ENCODE data around the gene BTBD3. TPM values are rescaled to one million over a fixed set of nuclear protein-coding genes. Genes with fewer than 3 reads are reported as not detected.

BTBD3 gene
- polyA plus RNA-seq, 3 donors, result 7.2 to 10.6 (median 8.9) TPM

DNA sequence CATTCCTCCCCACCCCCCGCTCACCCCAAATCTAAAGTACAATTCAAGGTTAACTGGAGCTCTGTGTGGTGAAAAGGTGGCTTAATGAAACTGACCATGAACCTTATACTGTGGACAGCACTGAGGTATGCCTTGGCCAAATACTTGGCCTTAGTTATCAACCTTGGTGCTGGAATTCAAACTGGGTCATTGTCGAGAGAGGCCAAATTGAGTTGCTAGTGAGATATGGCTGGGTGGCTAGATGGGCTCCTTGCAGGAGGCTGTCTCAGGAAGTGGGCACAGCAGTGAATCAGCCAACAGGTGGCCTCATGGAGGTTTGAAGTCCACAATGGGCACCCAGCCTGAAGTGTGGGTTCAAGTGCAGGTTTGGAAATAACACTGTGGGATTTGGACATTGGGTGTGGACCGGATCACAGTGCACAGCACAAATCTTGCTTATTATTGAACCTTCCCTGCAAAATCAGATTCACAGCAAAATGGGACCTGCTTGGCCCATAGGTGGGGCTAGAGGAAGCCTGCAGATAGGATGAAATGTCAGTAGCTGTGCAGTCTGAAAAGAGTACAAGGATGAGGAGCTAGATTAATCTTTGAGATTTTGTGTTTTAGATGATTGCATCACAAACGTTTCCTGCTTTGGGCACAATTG, 5.6 kb upstream of the BTBD3 start:
- no peak overlapping the region for H3K27ac ChIP-seq (ENCODE audit: low read depth, low read length)
- 69 to 74% (median 69%) methylated on average over 4 of the region's 4 CpGs for WGBS, 3 donors

DNA sequence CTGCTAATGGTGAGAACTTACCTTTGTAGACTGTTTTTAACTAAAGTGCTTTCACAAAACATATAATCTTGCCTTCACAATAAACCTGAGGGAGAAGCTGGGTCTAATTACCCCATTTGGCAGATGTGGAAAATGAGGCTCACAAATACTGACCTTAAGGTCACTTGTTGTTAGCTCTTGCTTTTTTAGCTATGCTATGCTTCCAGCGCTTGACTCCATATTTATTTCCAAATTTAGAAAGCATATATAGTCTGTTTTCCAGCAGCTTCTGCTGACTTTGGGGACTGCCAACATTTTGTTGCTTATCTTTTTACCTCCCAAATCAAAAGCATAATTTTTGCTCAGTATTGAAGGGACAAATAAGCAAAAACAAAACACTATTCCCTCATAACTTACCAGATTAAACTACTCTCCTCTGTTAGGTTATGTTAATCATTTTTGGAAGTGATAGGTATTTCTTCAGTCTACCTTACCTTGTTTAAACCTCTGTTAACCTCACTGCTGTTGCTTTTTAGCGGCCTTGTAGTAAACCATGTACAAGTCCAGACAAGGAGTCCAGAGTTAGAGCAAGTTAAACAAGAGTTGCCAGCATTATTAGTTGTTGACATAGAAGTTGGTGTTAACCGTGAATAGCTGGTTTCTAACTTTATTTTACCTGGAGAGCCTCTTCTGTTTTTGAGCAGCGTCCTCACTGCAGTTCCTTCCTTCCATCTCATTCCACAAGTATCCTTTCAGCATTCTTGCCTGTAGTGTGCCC, 4.9 kb upstream of the BTBD3 start:
- H3K27ac ChIP-seq (ENCODE audit: low read depth, low read length), result no peak overlapping the region
- 73 to 94% (median 89%) methylated on average over 4 of the region's 4 CpGs for WGBS, 3 donors

DNA sequence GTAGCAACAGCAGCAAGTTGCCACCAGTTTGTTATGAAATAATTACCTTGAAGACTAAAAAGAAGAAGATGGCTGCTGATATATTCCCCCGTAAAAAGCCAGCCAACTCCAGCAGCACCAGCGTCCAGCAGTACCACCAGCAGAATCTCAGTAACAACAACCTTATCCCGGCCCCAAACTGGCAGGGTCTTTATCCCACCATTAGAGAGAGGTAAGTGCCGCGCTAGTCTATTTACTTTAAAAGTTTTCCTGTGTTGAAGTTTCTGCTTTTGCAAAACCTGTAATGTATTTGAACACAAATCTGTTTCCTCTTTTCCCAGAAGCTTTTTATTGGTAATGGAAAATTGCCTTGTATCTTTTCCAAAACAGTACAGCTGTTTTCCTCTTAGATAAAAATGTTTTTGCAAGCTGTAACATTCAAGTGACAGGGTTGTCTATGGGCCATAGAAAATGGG, 725 bp downstream of the BTBD3 start:
- WGBS, 3 donors, result 7 to 18% (median 8%) methylated on average over 5 of the region's 5 CpGs
- no peak overlapping the region for H3K27ac ChIP-seq (ENCODE audit: low read depth, low read length)

DNA sequence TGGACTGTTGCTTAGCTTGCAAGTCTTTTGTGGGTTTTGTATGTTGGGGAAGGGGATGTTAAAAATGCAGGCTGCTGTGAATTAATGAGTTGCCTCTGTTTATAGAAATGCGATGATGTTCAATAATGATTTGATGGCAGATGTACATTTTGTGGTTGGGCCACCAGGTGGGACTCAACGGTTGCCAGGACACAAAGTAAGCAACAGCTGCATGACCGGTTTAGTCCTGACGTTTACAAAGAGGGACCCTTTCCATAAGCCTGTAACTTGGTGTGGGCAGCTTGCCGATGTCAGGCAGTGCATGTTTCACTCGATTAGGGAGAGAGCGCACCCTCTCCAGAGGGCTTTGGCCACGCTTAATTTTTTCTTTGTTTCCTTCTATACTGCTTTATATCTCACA, 1.3 kb downstream of the BTBD3 start:
- 16 to 35% (median 34%) methylated on average over 8 of the region's 8 CpGs for WGBS, 3 donors

DNA sequence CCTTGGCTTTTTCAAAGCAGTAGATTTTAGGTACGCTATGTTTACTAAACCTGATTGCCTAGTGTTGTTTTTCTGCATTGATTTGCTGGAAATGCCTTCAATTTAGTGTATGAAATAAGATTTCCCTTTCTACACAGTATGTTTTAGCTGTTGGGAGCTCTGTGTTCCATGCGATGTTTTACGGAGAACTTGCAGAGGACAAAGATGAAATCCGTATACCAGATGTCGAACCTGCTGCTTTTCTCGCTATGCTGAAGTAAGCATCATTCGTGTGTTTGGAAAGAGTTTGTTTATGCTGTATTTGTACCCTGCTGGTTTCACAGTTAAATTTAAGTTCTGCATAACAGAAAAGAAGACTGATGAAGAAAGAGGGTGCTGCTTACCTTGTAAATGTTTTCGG, 1.9 kb downstream of the BTBD3 start:
- 39 to 84% (median 82%) methylated on average over 8 of the region's 8 CpGs for WGBS, 3 donors
- H3K27ac ChIP-seq (ENCODE audit: low read depth, low read length), result no peak overlapping the region

More for the DNA sequence above, 1.3 kb downstream of the BTBD3 start:
- no peak overlapping the region for H3K27ac ChIP-seq (ENCODE audit: low read depth, low read length)

DNA sequence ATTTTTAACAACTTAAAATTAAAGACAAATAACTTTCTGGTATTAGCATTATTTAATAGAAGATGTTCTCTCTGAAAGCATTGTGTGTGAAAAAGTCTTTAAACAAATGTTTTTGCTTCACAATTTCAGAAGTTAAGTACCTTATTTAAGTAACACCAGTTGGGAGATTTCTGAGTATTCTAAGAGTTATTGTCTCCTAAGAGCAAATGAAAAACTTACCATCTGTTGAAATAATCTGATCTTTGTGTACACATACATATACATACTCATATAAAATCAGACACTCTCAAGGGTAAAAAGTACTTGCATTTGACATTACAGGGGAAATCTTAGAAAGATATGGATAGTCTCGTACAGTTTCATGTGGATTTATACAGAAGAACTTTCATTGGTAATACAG, 2.4 kb downstream of the BTBD3 start:
- no peak overlapping the region for H3K27ac ChIP-seq (ENCODE audit: low read depth, low read length)
- 53 to 97% (median 92%) methylated on average over 1 of the region's 1 CpG for WGBS, 3 donors

DNA sequence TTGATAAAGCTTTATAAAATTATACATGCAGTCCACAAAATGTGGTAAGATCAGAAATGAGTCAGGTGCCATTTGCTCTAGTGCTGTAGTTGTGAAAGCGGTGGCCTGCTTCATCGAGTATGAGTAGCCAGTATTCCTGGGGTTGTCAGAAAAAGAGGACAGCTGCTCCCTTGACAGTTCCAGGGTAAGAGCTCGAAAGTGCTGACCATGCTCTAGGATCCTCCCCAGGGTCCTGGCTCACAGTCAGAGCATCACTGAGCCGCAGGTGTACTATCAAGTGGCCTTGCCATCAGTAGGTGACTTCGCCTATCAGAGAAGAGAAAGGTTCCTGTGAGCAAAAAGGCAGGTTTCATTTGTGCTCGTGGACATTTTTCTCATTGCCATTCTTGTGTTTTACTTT, 3.6 kb downstream of the BTBD3 start:
- 85 to 96% (median 92%) methylated on average over 6 of the region's 6 CpGs for WGBS, 3 donors

DNA sequence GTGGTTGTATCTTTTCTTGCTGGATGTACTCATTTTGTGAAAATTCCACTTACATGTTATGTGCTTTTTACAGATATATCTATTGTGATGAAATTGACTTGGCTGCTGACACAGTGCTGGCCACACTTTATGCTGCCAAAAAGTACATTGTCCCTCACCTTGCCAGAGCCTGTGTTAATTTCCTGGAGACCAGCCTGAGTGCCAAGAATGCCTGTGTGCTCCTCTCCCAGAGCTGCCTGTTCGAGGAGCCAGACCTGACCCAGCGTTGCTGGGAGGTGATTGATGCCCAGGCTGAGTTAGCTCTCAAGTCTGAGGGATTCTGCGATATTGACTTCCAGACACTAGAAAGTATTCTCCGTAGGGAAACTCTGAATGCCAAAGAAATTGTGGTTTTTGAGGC, 4.9 kb downstream of the BTBD3 start:
- WGBS, 3 donors, result 75 to 90% (median 79%) methylated on average over 4 of the region's 4 CpGs
- no peak overlapping the region for H3K27ac ChIP-seq (ENCODE audit: low read depth, low read length)

More for the DNA sequence above, 3.6 kb downstream of the BTBD3 start:
- H3K27ac ChIP-seq (ENCODE audit: low read depth, low read length), result no peak overlapping the region

DNA sequence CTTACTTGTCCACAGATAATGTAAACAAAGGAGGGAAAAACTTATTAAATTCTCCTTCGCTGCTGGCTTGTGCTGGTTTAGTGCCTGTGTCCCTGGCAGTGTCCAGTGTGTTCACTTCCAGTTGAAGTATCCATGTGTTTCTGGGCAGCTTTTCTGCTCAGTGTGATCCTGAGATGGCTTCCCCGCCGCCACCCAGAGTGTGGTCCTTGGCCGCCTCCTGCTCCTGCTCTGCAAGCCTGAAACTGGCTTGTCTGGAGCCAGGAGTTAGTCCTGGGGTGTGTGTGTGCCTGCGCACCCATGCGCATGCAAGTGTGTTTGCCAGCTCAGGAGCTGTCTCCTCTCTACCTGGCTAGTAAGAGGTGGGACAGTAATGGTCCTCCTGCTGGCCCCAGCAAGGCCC, 7.2 kb downstream of the BTBD3 start:
- WGBS, 3 donors, result 94 to 98% (median 95%) methylated on average over 6 of the region's 6 CpGs
- H3K27ac ChIP-seq (ENCODE audit: low read depth, low read length), result no peak overlapping the region

DNA sequence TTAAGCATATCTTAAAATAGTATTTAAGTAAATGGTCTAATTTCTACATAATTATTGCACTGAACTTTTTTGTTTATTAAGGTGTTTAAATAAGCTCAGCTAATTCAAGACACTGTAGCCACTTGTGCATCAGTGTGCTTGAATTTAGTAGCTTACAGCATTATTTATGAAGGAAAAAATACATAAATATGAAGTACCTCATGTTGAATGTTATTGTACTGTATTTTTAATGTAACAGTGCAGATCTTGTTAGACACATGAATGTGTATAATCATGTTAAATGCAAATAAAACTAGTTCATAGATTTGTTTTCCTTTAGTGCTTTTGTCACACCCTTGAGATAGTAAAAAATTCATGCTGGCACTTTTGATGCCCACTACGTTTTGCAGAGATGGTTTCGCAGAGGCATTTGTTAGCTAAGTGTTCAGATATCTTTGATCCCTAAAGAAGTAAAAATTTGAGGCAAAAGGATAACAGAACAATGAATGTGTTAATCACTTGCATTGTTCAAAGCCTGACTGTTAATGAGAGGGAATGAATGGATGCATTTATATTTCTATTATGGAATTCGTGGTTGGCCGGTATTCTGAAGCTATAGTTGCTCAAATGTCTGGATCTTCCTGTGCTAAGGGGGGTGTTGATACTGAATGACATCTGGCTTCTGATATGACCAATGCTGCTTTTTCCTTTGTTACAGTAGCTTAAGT, 8.8 kb downstream of the BTBD3 start:
- 85 to 91% (median 91%) methylated on average over 4 of the region's 4 CpGs for WGBS, 3 donors

DNA sequence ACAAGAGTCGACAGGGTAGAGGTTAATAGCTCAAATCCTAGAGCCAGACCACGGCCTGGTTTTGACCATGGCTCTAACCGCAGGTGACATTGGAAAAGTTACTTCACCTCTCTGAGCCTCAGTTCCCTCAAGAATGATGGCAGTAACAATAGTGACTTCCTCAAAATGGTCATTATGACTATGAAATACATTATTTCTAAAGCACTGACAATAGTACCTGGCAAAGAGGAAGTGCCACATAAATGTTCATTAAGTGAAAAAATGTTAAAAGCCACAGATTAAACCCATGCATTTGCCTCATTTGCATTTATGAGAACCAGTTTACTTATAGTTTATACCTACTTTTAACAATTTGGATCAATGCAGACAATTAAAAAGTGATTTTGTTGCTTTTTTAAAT, 12.3 kb downstream of the BTBD3 start:
- WGBS, 3 donors, result 78 to 97% (median 83%) methylated on average over 3 of the region's 3 CpGs
- no peak overlapping the region for H3K27ac ChIP-seq (ENCODE audit: low read depth, low read length)

More for the DNA sequence above, 8.8 kb downstream of the BTBD3 start:
- no peak overlapping the region for H3K27ac ChIP-seq (ENCODE audit: low read depth, low read length)

DNA sequence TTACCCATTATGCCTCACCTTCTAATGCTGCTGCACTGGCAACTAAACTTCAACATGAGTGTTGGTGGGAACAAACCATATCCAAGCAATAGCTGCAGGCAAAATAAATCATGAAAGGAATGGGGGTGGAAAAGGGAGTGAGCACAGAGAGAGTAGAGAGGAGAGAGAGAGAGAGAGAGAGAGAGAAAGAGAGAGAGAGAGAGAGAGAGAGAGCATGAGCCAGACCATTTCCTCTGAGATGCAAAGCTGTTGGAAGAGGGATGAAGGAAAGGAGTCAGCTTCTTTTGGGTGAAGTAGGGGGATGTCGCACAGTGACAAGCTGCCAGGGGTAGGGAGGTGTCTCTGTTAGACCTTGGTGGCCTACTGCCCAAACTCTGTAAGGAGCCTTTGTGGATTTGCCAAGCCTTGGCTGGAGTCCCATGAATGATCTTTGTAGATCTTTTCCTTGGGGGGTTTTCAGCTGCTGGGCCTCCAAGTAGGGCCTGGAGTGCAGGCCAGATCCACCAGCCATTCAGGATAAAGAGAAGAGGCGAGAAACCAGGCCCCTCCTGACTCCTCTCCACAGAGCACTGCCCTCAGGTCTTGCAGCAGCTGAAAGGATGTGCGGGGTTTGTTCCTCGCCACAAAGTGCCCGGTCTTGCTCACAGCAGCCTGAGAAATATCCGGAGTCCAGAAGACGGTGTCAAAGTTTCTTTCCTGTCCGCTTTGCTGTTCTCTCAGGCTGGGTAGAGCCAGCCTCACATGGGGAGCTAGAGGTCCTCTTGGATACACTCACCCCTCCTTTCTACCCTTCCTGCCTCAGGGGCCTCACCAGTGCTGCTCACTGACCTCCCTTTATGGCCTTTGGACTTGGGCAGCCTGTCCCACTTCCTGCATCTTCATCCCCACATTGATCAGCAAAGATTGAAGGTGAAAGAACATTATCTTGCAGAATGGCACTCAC, 17.8 kb downstream of the BTBD3 start:
- H3K27ac ChIP-seq (ENCODE audit: low read depth, low read length), result no peak overlapping the region
- 52 to 82% (median 60%) methylated on average over 8 of the region's 8 CpGs for WGBS, 3 donors

DNA sequence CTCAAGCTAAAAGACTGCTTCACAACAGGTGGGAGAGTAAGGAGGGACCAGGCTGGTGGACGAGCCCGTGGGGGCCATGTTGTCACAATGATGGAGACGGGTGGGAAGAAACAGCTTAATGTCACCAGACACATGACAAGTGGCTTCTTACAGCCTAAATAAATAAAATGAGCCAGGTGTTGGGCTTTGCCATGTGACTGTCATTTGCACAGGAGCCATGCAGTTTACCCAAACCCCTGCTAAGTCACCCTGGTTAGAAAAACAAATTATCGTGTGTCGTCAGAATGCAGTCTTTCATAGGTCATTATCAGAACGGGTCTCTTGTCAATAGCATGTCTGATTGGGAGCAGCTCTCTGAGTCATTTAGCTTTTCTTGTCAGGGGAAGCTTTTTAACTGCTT, 18.5 kb downstream of the BTBD3 start:
- H3K27ac ChIP-seq (ENCODE audit: low read depth, low read length), result no peak overlapping the region
- WGBS, 3 donors, result 51 to 83% (median 80%) methylated on average over 6 of the region's 6 CpGs

DNA sequence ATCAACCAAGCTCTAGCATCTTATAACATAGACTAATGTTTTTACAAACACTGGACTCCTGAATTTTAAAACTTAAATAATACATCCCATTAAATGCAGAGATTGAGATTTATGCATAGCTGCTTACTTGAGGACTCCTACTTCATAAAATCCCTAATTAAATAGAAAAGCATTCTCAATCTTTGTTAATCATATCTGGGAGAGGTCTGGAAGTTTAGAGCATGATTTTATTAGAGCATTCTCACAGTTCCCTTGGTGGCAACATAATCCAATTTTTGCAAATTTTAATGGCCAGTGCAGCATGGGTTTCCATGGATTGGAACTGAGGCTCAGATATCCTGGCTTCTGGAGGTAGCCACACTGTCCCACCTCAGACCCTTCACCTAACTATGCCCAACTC, 19.5 kb downstream of the BTBD3 start:
- no peak overlapping the region for H3K27ac ChIP-seq (ENCODE audit: low read depth, low read length)

DNA sequence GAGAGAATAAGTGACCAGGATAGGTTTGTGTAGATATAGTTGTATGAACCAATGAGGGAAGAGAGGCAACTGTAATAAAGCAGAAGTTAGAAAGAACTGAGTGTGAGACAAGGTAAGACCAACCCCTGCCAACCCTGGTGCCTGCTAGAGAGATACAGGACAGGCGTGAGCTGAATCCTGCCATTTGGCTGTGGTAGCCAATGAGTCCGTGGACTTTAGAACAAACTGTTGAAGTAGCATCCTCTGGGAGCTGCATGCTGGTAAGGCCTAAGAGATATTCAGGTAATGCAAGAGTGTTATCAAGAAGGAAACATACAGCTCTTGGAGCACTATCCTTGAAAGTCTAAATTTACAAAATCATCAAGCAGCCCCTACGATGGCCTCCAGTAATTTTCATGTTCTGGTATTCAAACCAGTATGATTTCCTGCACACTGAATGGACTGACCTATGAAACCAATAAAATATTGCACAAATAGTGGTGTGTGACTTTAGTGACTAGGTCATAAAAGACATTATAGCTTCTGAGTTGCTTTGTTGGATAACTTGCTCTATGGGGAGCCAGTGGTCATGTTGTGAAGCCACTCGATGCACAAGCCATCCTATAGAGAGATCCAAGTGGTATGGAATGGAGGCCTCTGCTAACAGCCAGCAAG, 24.0 kb downstream of the BTBD3 start:
- no peak overlapping the region for H3K27ac ChIP-seq (ENCODE audit: low read depth, low read length)
- 95 to 98% (median 96%) methylated on average over 4 of the region's 4 CpGs for WGBS, 3 donors

DNA sequence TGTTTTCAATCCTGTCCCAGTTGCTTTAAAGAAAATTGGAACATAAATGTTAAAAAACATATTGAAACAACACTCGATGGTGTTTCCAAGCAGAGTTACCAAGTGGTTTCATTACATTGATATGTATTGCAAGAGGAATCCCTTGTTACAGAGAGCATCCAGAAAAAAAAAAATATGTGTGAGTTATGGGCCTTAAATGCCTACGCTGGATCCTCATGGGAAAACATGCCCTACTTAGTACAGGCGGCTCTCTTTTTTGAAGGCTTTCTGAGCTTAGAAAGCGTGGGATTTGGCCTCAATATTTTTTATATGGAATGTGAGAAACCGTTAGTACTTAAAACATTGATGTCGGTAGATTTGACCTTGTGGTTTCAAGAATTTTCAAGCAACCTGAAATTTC, 26.1 kb downstream of the BTBD3 start:
- no peak overlapping the region for H3K27ac ChIP-seq (ENCODE audit: low read depth, low read length)
- WGBS, 3 donors, result 83 to 92% (median 89%) methylated on average over 6 of the region's 6 CpGs

DNA sequence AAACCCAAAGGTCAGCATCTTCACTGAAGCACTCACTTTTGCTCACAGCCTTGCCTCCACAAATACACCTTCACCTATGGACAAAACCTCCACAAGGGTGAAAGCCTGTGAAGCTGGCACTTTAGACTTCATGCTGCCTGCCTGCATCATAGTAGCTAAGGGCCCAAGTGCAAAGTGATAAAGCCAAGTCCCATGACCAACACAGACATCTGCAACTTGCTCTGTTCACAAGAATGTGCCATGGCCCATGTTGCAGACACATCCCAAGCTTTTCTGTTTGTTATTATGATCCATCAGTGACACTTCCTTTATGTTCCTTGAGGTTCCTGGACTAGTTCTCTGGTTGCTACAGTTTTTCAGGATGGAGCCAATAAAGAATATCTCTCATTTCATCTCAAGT, 31.1 kb downstream of the BTBD3 start:
- H3K27ac ChIP-seq (ENCODE audit: low read depth, low read length), result no peak overlapping the region

DNA sequence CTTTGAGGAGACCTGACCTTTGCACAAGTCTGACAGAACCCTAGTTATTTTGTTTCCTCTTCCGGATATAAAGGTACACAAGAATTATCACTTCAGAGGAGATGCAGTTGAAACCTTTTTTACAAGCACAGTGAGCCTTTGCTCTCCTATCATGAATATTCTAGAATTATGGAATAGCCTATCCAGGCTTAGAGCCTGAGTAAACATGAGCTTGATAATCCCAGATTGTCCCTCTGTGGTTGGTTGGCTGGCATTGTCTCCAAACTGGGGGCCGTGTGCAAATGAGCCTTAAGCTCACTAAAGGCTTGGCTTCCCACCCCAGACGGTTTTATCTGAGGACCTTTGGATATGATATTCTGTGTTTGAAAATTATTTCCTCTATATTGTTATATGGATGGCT, 32.0 kb downstream of the BTBD3 start:
- no peak overlapping the region for H3K27ac ChIP-seq (ENCODE audit: low read depth, low read length)
- WGBS, 3 donors, result 77 to 82% (median 78%) methylated on average over 3 of the region's 3 CpGs

All from adipose tissue (tissue), 3 donors.